Body of pancreas (tissue), 4 donors: Measurements from ENCODE around the gene APCDD1L. TPM values are rescaled to one million over a fixed set of nuclear protein-coding genes. Genes with fewer than 3 reads are reported as not detected.

ENCODE experiments used
- ATAC-seq: fragments of 150-250 bp; one replicate; pipeline ENCODE4 v1.9.1; 2016
- DNase-seq, 4 donors: peaks; one replicate each; pipeline ENCODE4 v3.0.0-alpha.2; 2019
- H3K27ac ChIP-seq, 4 donors: fragments of 200-600 bp; sonication (generic); 1 replicate in 3 of 4; 2 replicates in 1 of 4; pipeline versions ENCODE4 v1.5.1 to v1.6.1; 2016 to 2019; ENCODE audit warnings: mild to moderate bottlenecking in 1 of 4, mixed read lengths in 1 of 4, moderate library complexity in 1 of 4
- H3K27me3 ChIP-seq, 2 donors: fragments of 200-600 bp; sonication (generic); one replicate each; pipeline ENCODE4 v1.6.0; 2016; ENCODE audit warnings: mild to moderate bottlenecking in 1 of 2
- H3K36me3 ChIP-seq, 2 donors: fragments of 200-600 bp; sonication (generic); replicated peaks in 1 of 2; 2 replicates each; pipeline ENCODE4 v1.5.1; 2016; ENCODE audit warnings: low read depth in 2 of 2; ENCODE audit not compliant: insufficient read depth in 1 of 2
- H3K4me1 ChIP-seq: fragments of 200-600 bp; sonication (generic); one replicate; pipeline ENCODE4 v1.6.0; 2016
- H3K4me3 ChIP-seq, 2 donors: fragments of 200-600 bp; sonication (generic); 1 replicate in 1 of 2; 2 replicates in 1 of 2; pipeline ENCODE4 v1.5.1; 2016 to 2019
- H3K9me3 ChIP-seq, 3 donors: fragments of 200-600 bp; sonication (generic); 1 replicate in 2 of 3; 2 replicates in 1 of 3; pipeline ENCODE4 v1.5.1; 2016
- CTCF ChIP-seq, 7 experiments: fragments of 450-650 bp in 4 of 7; fragments of 200-600 bp in 3 of 7; sonication (generic) in 3 of 7; IDR thresholded peaks; one replicate each; pipeline ENCODE4 v1.5.1; 2016 to 2019; ENCODE audit warnings: antibody characterized with exemption in 7 of 7
- POLR2A ChIP-seq, 3 donors: fragments of 450-650 bp; IDR thresholded peaks; one replicate each; pipeline ENCODE4 v1.6.1; 2016; ENCODE audit warnings: antibody characterized with exemption in 3 of 3, mild to moderate bottlenecking in 2 of 3
- WGBS, 2 donors: methylation state at CpG; one replicate each; pipeline ENCODE4 v1.1.5; 2017; 5-methylcytosine and 5-hydroxymethylcytosine counted together
- intact Hi-C: fragments of 100-400 bp; cut with DNase I; formaldehyde crosslinking; loops from one replicate; pipeline ENCODE4 v1.15.1; 2023
- total RNA-seq, 2 donors: library from RNA; depleted of rRNA; stranded (reverse); fragments of >200 nt; gene quantifications; one replicate each; pipeline ENCODE4 v1.1.0, GENCODE V29; 2016

APCDD1L gene
- total RNA-seq, 2 donors from 2014 or later: 1.3 TPM; not detected in 1

GRCh38 chr20:58504566-58504965 lies 10.6 kb downstream of the APCDD1L start:
- peaks cover 0 to 27% (median 0%) of the 10 kb centered on the region in 3 donors for H3K9me3 ChIP-seq
- intact Hi-C loops: no loop called here
- no peaks in the 10 kb centered on the region for H3K27me3 ChIP-seq
- H3K36me3 ChIP-seq: no peaks in the 10 kb centered on the region
- no peaks in the 10 kb centered on the region for H3K4me1 ChIP-seq
- H3K27ac ChIP-seq: no peak overlapping the region
- ATAC-seq: no peak
- H3K4me3 ChIP-seq: no peak overlapping the region
- TF ChIP-seq CTCF (IDR thresholded peaks at IDR 0.05) (no peak), POLR2A (IDR thresholded peaks at IDR 0.05) (no peak)
- no peak for DNase-seq
- 60 to 64% methylated on average over 3 of the region's 3 CpGs for WGBS, 2 donors

- intact Hi-C loops: no loop called here
- ATAC-seq: no peak
- TF ChIP-seq POLR2A (IDR thresholded peaks at IDR 0.05): no peak
- no peak for TF ChIP-seq CTCF (IDR thresholded peaks at IDR 0.05)
These were observed 11.5 kb downstream of the APCDD1L start for GRCh38 chr20:58503668-58504067.

GRCh38 chr20:58500256-58500655 lies 14.9 kb downstream of the APCDD1L start:
- intact Hi-C loops: no loop called here
- no peak for TF ChIP-seq CTCF (IDR thresholded peaks at IDR 0.05)
- TF ChIP-seq POLR2A (IDR thresholded peaks at IDR 0.05): no peak
- H3K27me3 ChIP-seq: no peaks in the 10 kb centered on the region
- H3K36me3 ChIP-seq: no peaks in the 10 kb centered on the region
- peaks cover 0 to 16% (median 0%) of the 10 kb centered on the region in 3 donors for H3K9me3 ChIP-seq
- ATAC-seq (no peak), DNase-seq (no peak)
- H3K27ac ChIP-seq: no peak overlapping the region
- 80 to 85% methylated on average over 7 of the region's 7 CpGs for WGBS, 2 donors
- H3K4me1 ChIP-seq: no peaks in the 10 kb centered on the region
- no peak overlapping the region for H3K4me3 ChIP-seq

More at GRCh38 chr20:58503668-58504067, 11.5 kb downstream of the APCDD1L start:
- no peak for DNase-seq
- H3K9me3 ChIP-seq: peaks cover 0 to 27% (median 0%) of the 10 kb centered on the region in 3 donors
- WGBS, 2 donors: 58% methylated on average over 1 of the region's 1 CpG; no CpG with 5 or more reads in 1 of the 2 donors
- H3K36me3 ChIP-seq: no peaks in the 10 kb centered on the region
- H3K4me3 ChIP-seq: no peak overlapping the region
- H3K27ac ChIP-seq: no peak overlapping the region
- H3K27me3 ChIP-seq: no peaks in the 10 kb centered on the region
- H3K4me1 ChIP-seq: no peaks in the 10 kb centered on the region

GRCh38 chr20:58498470-58499068 lies 16.6 kb downstream of the APCDD1L start:
- intact Hi-C loops: no loop called here
- Histone ChIP-seq H3K9me3 (peaks cover 0 to 2% (median 0%) of the 10 kb centered on the region in 3 donors), H3K27me3 (no peaks in the 10 kb centered on the region), H3K36me3 (no peaks in the 10 kb centered on the region), H3K4me3 (no peak overlapping the region), H3K27ac (no peak overlapping the region), H3K4me1 (no peaks in the 10 kb centered on the region)
- 42 to 49% methylated on average over 8 to 9 of the region's 9 CpGs for WGBS, 2 donors
- ATAC-seq (no peak), DNase-seq (no peak)
- TF ChIP-seq CTCF (IDR thresholded peaks at IDR 0.05) (no peak), POLR2A (IDR thresholded peaks at IDR 0.05) (no peak)
